HG03565 (cell line): ENCODE data around the gene BLOC1S2.
"Not testable (repeated sequence)": the region's sequence is repeated elsewhere in the genome, so short reads cannot be mapped to it uniquely, and the experiment has no call there.

Experiments
- ATAC-seq: cut with Tn5 transposase; IDR thresholded peaks from one replicate; pipeline ENCODE4 v1.9.1; 2021; ENCODE audit warnings: mild to moderate bottlenecking, moderate library complexity; ENCODE audit not compliant: unreplicated experiment

The BLOC1S2 gene

GRCh38 chr10:100292300-100292699, 5.8 kb upstream of the BLOC1S2 start:
- ATAC-seq: not testable (repeated sequence)

- no peak for ATAC-seq
Observed at GRCh38 chr10:100291356-100291755, 4.9 kb upstream of the BLOC1S2 start.

GRCh38 chr10:100289641-100290040, 3.2 kb upstream of the BLOC1S2 start:
- ATAC-seq: no peak

GRCh38 chr10:100288196-100288595, 1.7 kb upstream of the BLOC1S2 start:
- ATAC-seq: no peak

DNA sequence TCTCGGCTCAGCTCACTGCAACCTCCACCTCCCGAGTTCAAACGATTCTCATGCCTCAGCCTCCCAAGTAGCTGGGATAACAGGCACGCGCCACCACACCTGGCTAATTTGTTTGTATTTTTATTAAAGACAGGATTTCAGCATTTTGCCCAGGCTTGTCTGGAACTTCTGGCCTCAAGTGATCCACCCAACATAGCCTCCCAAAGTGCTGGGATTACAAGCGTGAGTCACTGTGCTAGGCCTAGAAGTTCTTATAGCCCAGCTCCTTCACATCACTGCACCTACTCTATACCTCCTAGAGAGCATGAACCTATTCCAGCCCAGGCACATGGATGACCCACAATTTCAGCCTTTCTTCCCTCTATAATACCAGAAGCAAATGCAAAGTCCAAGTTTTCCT, 1.3 kb upstream of the BLOC1S2 start:
- ATAC-seq: no peak

DNA sequence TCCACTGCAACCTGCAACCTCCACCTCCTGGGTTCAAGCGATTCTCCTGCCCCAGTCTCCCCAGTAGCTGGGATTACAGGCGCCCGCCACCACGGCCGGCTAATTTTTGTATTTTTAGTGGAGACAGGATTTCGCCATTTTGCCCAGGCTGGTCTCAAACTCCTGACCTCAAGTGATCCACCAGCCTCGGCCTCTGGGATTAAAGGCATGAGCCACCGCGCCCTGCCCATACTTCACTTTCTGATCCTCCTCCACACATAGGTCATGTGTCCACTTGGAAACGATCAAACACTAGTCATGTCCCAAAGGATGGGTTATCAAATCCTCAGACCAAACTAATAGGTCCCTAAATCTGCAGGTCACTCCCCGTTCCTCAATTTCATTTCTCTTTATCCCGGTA, 1.2 kb downstream of the BLOC1S2 start:
- ATAC-seq: not testable (repeated sequence)

DNA sequence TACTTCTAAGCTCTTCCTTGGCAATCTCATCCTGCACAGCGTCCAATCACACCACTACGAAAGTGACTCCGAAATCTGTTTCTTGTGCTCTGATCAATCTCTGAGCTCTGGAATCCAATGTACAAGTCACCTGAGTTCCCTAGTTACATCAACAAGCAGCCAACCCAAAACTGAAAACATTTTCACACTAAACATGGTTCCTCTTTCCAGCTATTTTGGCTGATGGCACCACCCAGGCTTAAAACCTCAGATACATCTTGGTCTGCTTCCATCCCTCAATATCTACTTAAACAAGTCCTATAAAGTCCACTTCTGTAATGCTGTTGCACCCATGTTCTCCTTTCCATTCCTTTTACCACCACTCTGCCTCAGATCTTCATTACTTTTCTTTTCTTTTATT, 3.6 kb downstream of the BLOC1S2 start:
- no peak for ATAC-seq

DNA sequence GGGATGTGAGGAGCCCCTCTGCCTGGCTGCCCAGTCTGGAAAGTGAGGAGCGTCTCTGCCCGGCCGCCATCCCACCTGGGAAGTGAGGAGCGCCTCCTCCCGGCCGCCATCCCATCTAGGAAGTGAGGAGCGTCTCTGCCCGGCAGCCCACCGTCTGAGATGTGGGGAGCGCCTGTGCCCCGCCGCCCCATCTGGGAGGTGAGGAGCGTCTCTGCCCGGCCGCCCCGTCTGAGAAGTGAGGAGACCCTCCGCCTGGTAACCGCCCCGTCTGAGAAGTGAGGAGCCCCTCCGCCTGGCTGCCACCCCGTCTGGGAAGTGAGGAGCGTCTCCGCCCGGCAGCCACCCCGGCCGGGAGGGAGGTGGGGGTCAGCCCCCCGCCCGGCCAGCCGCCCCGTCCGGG, 9.5 kb downstream of the BLOC1S2 start:
- ATAC-seq: not testable (repeated sequence)

DNA sequence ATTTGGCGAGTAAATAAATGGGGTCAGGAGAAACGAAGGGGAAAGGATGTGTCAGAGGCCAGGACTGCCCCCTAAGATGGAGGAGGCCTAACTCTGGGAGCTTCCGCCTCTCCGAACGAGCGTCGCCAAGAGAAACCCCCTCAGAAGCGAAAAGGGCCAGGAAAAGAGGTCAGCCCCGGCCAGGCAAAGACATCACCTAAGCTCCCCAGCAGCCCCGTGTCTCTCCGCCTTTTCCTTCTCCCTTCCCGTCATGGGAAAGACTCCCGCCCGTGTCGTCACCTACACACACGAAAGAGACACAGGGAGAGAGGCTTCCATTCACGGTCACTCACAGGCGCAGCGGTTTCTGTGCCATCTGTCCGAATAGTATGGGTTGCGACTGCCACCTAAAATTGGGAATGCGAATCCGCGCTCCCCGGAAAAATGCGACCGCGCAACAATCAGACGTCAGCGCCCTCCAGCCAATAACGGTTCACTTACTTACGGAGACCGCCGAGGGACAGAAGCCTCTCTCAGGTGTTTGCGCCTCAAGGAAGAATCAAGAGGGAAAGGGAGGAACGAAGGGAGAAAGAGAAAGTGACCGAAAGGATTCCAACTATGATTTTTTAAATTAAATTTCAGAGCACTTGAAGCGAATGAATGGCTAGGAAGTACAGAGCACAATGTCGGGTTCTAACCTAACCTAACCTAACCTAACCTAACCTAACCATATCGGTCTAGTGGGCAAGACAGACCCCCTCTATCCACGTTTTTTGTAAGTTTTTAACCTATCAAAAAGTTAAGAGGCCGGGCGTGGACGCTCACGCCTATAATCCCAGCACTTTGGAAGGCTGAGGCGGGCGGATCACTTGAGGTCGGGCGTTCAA, 19.0 kb downstream of the BLOC1S2 start, which contains the start of gene CWF19L1:
TSS of gene CWF19L1 (minus strand) at position 400 of the 866 bp plus-strand sequence. CDS start at position 355, 45 bp downstream.
- ATAC-seq: peak; percentile 58

- no peak for ATAC-seq
Observed at GRCh38 chr10:100265821-100266485, 20.5 kb downstream of the BLOC1S2 start.

DNA sequence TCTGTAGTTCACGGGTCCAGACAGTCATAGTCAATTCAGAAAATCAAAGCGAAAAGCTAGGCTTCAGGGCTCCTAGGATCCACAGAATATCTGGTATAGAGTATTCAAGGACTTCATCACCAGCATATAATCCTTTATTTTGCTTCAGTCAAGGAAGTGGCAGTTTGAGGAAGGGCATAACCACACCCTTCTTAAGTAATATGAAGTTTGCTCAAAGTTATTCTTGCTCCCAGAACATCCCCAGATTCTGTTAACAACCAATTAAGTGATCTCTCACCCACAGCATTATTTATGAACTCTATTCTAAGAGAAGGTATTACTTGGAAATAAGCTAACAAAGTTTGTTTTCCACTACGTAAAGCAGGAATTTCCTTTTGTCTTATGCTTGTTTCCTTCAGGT, 32.3 kb downstream of the BLOC1S2 start:
- ATAC-seq: no peak

DNA sequence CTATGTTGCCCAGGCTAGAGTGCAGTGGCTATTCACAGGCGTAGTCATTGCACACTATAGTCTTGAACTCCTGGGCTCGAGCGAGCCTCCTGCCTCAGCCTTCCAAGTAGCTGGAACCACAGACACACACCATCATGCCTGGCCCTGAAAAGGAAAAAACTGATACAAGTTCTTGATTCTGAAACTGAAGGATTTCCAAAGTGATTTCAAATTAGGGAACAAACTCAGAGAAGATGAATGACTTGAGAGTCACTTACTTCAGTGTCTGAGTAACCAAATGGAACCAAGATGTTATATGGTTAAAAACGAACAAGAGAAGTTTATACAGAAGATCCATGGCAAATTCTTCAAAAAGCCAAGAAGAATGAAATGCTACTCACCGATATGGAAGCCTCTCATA, 33.4 kb downstream of the BLOC1S2 start:
- ATAC-seq: no peak

DNA sequence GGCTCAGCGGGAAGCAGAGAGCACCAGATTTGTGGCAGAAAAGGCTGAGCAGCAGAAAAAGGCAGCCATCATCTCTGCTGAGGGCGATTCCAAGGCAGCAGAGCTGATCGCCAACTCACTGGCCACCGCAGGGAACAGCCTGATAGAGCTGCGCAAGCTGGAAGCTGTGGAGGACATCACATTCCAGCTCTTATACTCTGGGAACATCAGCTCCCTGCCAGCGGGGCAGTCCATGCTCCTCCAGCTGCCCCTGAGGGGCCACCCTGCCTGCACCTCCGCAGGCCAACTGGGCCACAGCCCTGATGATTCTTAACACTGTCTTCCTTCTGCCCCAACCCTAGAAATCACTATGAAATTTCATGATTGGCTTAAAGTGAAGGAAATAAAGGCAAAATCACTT, 37.7 kb downstream of the BLOC1S2 start:
- ATAC-seq: no peak

GRCh38 chr10:100245484-100246220, 40.8 kb downstream of the BLOC1S2 start:
- ATAC-seq: no peak

- ATAC-seq: no peak
Observed at GRCh38 chr10:100239851-100240250, 46.6 kb downstream of the BLOC1S2 start.

- no peak for ATAC-seq
Observed at GRCh38 chr10:100238429-100238828, 48.1 kb downstream of the BLOC1S2 start.

DNA sequence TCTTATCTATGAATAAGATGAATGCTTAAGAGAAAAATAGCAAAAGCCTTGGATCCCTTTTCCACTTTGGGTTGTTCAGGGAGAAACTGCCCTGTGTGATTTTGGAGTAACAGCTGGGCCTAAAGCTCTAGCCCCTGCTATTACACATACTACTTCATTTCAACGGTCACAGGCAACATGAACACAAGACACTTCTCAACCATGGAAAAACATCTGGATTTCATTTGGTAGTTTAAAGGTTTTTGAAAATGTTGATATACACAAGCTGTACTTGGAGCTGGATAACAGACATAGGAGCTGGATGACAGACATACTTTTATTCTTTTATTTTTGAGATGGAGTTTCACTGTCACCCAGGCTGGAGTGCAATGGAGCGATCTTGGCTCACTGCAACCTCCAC, 54.4 kb downstream of the BLOC1S2 start:
- no peak for ATAC-seq

GRCh38 chr10:100229819-100230422, 56.6 kb downstream of the BLOC1S2 start:
- no peak for ATAC-seq

DNA sequence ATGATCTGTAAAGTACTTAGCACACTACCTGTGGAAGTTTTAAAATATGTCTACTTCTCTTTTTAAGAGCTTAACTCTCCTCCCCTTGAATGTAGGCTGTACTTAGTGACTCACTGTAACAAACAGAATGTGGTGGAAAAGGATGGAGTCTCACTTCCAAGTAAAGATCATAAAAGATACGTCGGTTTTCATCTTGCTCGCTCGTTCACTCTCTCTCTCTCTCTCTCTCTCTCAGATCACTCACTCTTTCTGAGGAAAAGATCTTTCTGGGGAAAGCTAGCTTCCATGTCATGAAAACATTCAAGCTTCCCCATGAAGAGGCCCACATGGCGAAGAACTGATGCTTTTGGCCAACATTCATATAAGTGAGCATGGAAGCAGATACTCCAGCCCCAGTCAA, 62.6 kb downstream of the BLOC1S2 start:
- no peak for ATAC-seq
